Stimulated activated CD4-positive, alpha-beta T cell treated with anti-CD3 and anti-CD28 coated beads, TNF-alpha, amount 100 ng/mL, for 48 hours (primary cell): ENCODE data around the gene PBX3.

Experiments
- DNase-seq, 3 donors: peaks; one replicate each; pipeline ENCODE4 v3.0.0-alpha.2; 2020; ENCODE audit warnings: low read depth in 3 of 3

The PBX3 gene

GRCh38 chr9:125747053-125747764 is at the start of gene PBX3:
Gene PBX3 (plus strand): TSS chr9:125747373.
- DNase-seq = peak in 1 of 3 donors; percentile 39

DNA sequence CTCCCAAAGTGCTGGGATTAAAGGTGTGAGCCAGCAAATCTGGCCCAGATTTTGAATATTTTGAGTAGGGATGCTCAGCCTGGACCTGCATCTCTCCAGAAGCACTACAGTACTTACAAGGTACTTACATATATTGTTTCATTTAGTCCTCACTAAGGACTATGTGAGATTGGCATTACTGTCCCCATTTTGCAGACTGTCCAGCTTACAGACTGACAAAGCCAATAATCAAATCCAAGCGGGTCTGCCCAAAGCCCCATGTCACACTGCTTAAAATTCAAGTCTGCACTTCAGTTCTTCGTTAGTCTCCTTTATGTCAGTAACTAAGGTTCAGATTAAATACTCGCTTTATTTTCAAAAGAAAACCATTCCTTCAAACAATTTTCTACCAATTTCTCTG is 47.3 kb upstream of the PBX3 start:
- DNase-seq = no peak

DNA sequence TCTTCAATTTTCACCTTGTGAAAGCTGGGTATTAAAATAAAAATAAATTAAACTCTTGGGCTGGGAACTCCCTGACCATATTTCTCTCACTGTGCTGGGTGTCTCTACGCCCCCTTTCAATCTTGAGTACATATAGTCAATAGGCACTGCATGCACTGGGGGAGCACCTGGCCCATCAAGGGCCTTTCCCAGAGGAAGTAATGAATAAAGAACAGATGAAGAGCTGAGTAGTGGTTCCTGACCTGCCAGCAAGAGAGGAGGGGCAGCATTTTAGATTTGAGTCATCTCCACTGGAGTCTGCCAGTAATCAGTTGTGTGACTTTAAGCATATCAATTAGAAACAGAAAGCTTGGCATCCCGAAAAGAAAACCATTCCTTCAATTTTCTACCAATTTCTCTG is 46.4 kb upstream of the PBX3 start:
- DNase-seq = peak; percentile 15 to 34 (median 22)

GRCh38 chr9:125701351-125701750 is 45.8 kb upstream of the PBX3 start:
- DNase-seq = peak in 1 of 3 donors; percentile 12

DNA sequence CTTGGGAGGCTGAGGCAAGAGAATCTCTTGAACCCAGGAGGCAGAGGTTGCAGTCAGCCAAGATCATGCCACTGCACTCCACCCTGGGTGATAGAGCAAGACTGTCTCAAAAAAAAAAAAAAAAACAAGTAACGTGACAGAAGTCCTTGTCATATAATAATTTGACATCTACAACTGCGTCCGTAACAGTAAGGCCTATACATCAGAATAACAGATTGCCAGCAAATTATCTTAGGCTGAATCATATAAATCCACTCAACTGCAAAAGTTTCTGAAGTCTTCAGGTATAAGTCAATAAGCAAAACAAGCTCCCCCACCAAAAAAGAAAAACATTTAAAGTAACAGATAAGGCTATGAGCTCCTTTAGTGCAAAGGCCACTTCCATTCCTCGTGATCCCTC is 43.5 kb upstream of the PBX3 start:
- no peak for DNase-seq

DNA sequence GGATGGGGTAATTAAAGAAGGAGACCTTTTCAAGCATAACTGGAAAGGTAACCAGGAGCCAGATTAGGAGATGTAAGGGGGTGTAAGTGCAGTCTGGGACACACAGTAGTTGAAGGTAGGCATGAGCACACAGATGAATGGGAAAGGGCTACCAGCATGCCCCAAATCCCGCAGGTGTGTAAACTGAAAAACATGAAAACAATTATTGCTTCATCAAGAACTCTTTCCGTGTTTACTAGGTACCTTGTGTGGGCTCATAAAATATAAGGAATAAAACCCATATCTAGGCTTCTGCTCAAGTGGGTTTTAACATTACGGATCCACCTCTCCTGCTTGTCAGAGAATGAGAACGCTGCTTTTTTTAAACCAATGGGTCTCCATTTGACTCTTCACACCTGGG is 41.3 kb upstream of the PBX3 start:
- no peak for DNase-seq

DNA sequence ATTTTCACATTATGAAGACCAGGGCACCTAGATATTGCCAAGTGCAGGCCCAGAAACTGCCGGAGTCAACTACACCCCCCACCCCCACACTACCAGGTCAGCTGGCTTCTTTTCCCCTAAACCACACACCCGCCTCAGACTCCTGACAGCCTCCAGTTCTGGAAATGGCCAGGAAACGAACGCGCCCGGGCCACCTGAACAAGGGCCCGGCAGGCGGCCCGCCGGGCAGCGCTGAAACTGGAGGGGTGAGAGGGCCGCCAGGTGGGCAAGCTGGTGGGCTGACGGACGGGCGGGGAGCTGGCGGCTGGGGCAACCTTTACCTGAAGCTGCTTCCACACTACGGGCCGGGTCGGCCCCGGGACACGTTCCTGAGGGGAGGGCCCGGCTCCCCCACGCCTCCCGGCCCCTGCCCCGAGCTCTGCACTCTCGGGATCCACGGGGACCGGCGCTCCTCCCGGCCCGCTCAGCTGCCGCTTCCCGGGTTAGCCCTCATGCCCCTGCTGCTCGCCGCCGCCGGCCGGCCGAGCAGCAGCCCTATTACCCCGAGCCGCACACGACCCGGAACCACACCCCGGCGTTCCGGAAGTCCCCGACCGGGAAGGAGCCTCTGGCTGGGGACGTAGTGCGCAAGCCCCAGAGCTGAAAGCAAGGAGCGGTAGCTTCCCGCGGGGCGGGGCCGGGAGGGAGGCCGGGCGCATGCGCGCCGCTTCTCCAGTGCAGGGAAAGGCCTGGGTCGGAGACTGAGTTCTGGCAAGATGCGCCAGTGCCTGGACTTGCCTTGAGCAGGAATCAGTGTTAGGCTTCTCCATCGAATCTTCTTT is 40.3 kb upstream of the PBX3 start, which contains the start of gene MAPKAP1:
Gene MAPKAP1, minus strand, starts transcription at position 558 of the 821 bp plus-strand sequence. CDS start 34,634 bp downstream, outside the sequence.
- DNase-seq = peak; percentile 88 to 95 (median 92)

GRCh38 chr9:125707472-125707804 is 39.7 kb upstream of the PBX3 start:
- no peak for DNase-seq

GRCh38 chr9:125726456-125727132 is 20.6 kb upstream of the PBX3 start:
- no peak for DNase-seq

- DNase-seq = no peak
Measured at GRCh38 chr9:125730168-125730567, 17.0 kb upstream of the PBX3 start.

DNA sequence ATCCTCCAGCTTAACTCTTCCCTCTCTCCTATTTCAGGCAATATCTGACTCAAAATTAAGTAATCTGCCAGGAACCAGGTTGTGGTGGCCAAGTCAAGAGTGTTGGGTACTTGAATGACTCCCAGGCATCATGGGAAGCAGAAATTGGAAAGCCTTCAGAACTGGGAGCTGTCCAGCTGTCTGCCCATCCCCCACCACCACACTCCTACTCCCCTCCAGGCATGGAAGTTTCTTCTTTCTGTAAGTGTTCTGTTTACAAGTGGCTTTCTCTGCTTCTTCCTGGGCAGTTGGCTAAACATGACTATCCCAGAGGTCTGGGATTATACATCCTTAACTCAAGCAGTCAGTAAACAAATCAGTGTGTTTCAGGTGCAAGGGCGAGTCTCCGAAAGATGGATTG is 14.6 kb upstream of the PBX3 start:
- no peak for DNase-seq

GRCh38 chr9:125739436-125739835 is 7.7 kb upstream of the PBX3 start:
- DNase-seq = no peak

DNA sequence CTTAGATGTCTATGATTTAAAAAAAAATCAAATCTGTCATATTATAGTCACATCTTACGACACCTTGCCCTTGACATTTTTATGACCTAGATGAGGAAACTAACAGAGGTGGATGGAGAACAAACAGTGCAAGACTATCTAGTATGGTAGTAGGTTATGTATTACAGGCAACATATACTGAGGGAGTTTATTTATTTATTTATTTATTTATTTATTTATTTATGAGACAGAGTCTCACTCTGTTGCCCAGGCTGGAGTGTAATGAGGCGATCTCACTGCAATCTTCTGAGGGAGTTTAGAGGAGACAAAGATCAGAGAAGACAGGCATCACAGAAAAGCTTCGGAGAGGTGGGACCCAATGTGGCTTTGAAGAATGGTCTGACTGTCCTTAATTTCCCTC is 4.5 kb upstream of the PBX3 start:
- DNase-seq = no peak

- DNase-seq = no peak
Measured at GRCh38 chr9:125743682-125744428, 3.3 kb upstream of the PBX3 start.

DNA sequence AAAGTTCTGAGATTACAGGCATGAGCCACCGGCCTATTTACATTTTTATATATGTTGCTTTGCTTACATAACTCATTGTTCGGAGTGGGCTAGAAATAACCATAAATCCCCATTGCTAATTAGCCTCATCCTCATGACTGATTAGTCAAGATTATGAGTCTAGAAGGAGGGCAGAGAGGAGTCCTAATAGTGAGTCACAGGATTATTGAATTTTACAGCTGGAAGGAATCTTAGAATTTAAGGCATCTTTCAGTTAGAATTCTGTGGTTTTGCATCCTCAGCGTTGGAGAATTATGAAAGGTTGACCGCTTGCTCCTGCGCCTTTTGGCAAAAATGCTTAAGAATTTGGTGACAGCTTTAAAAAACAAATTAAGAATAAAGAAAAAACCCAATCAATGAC is 2.6 kb upstream of the PBX3 start:
- no peak for DNase-seq

- no peak for DNase-seq
Measured at GRCh38 chr9:125745018-125745417, 2.2 kb upstream of the PBX3 start.

DNA sequence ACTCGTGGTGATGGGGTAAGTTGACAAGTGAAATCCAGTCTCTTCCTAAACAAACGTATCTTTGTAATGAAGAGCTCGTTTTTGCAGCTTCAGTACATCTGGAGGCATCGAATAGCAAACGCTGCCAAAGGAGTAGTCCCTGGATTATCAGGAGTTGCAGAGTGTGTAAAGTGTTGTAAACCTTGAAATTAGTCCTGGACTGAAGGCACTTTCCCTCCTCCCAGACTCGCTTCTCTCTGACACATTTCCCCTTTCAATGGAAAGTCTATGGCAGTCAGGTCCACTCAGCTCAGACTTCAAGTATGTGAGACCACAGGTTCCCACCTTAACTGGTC is 1.5 kb upstream of the PBX3 start:
- peak in 1 of 3 donors; percentile 4 for DNase-seq

DNA sequence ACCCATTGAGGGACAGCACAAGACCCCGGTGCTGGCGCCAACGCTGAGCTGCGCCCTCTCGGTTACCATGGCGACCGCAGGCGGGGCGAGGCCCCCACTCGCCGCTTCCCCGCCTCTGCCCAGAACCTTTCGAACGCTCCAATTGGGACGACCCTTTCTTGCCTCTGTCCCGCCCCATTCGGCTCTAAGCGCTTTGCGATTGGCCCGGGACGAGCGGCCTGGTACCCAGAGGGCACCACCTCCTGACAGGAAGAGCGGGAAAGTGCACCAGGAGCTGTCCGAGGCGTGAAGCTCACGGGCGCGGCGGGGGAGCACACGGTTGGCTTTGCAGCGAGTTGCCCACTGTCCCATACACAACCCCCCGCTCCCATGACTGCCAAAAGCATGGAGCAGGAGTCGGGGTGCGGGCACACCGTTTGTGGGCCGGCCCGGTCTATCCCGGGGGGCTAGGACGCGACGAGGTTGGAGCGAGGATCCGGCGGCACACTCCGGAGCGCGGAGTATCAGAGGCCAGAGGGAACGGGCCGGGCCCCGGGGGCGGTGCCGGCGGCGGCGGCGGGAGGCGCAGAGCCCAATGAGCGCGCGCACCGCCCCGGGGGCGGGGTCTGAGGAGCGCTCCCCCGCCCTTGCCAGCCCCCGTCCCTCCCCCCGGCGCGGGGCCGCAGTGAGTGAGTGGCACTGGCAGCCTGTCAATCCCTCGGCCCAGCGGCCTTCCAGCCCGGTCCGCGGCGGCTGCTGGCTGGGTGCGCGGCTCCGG is 978 bp upstream of the PBX3 start:
- DNase-seq = peak; percentile 86 to 91 (median 91)

DNA sequence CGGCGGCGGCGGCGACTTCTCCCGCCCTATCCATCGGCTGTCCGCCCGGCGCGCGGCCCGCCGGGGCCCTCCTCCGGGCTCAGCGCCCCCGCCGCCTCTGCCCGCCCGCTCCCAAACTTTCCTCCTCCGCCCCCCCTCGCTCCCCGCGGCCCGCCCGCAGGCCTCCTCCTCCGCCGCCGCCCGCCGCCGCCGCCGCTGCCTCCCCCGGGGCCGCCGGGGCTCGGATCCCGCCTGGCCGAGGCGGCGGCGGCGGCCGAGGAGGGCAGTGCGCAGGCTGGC is 460 bp upstream of the PBX3 start:
- no peak for DNase-seq

DNA sequence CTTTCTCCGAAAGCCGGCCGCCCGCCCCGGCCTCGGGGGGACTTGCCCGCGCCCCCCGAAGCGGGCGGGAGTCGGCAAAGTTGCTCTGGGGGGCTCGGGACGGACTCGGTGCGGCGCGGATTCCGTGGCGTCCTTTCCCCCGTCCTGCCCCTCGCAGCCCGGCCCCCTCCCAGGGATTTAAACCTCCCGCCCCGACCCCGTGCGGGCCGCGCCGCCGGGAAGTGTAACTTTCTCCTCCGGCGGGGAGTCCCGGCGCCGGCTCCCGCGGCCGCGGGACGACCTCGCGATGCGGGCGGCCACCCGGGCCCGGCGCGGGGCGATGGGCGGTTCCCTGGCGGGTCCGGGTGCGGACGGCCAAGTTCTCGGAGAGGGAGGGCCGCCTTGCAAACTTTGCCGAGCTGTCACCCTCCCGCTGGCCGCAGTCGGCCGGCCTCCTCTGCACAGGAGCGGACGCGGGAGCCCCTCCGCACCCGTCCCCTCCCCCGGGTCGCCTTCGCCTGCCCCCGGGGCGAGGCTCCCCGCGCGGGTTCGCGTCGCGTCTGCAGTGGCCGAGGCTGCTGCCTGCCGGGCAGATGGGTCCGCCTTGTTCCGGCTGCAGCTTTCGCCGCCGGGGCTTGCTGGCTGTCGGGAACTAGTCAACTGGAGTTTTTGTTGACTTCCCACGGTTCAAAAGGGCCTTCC is 732 bp downstream of the PBX3 start:
- DNase-seq = peak in 1 of 3 donors; percentile 14
